ENCODE measurements around the gene SLC13A2. TPM values are rescaled to one million over a fixed set of nuclear protein-coding genes. Genes with fewer than 3 reads are reported as not detected.

Gene SLC13A2
- total and polyA plus RNA-seq, 9 of the 15 experiments (the other 6 are each of a cell fraction or from before 2014, with no cell fraction given) = 0.13 TPM; not detected in 8

DNA sequence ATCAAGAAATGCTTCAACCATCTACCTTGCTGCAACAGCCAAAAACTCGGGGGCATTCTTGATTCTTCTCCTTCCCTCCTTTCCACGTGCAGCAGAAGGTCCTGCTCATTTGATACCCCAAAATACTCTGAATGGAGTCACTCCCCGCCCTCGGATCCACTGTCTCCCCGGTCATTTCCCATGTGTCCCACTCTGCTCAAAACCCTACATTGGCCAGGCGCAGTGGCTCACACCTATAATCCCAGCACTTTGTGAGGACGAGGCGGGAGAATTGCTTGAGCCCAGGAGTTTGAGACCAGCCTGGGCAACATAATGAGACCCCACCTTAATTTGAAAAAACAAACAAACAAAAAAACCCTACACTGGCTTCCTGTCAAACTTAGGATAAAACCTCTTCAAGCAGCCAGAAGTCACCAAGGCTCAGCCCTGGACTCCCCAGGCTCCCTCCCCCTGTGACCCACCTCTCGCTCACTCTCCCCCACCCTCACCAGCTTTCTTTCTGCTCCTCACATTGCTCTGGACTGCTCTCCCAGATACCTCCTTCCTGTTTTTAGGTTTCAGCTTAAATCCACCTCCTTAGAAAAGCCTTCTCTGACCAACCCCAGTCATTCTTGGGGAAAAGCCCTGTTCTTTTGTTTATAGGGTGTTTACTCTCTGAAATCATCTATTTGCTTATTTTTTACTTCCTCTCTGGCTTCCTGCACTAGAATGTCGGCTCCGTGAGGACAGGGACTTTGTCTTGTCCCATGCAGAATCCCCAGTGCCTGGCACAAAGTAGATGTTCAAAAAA is 2.8 kb downstream of the SLC13A2 start:
- intact Hi-C loops (cut with micrococcal nuclease) (no loop called here), in situ Hi-C loops (cut with MboI) (no loop called here)
- Histone ChIP-seq H3K9ac (ENCODE audit: insufficient read depth in 1 of 2, low read depth in 2 of 2, low read length in 2 of 2) (no peak overlapping the region), H3K79me2 (ENCODE audit: control insufficient read depth, insufficient read depth, low read length) (no peaks in the 10 kb centered on the region), H3K27ac (ENCODE audit: extremely low read depth, low read depth, low read length) (no peak overlapping the region), H3K4me1 (replicated peaks in 1 of 2; ENCODE audit: control insufficient read depth in 2 of 2, insufficient read depth in 2 of 2, low read length in 2 of 2) (peaks cover 0 to 11% of the 10 kb centered on the region in 2 experiments; a peak in 4 of 5 replicates), H4K20me1 (replicated peaks; ENCODE audit: control insufficient read depth, insufficient read depth, low read length) (peaks cover 13% of the 10 kb centered on the region; the same call in 1 of the 2 replicates), H3K36me3 (ENCODE audit: control insufficient read depth, insufficient read depth, low read length) (no peaks in the 10 kb centered on the region), H3K27me3 (ENCODE audit: control insufficient read depth in 2 of 2, insufficient read depth in 2 of 2, low read length in 2 of 2) (peaks cover 20 to 64% of the 10 kb centered on the region in 2 experiments; a peak in 4 of 5 replicates), H3K4me2 (ENCODE audit: insufficient read depth, low read length) (no peak overlapping the region), H3K9me1 (ENCODE audit: control insufficient read depth, insufficient read depth, low read length) (no peaks in the 10 kb centered on the region), H3K4me3 (no peak overlapping the region), H2AFZ (ENCODE audit: low read depth, low read length) (peak overlapping the region; percentile 6; the same call in 1 of the 2 replicates), H3K9me3 (replicated peaks; ENCODE audit: control insufficient read depth, insufficient read depth, low read depth, low read length) (no peaks in the 10 kb centered on the region)
- ChIA-PET POLR2A (no interaction called here), CTCF (ENCODE audit: low intra/inter-chr PET ratio) (no interaction called here)
- no TSS peak for BruUV-seq (replicated peaks)
- no peak for DNase-seq (ENCODE audit: extremely low read depth in 1 of 4, low spot score in 3 of 4)
- TF ChIP-seq ARID4B (CRISPR knock-in tag; IDR thresholded peaks at IDR 0.05) = no peak
- no peak for TF ChIP-seq ZNF583 (CRISPR knock-in tag; IDR thresholded peaks at IDR 0.05)
- no peak for TF ChIP-seq ADNP (tag; IDR thresholded peaks at IDR 0.05)
- TF ChIP-seq, protein P1, sequence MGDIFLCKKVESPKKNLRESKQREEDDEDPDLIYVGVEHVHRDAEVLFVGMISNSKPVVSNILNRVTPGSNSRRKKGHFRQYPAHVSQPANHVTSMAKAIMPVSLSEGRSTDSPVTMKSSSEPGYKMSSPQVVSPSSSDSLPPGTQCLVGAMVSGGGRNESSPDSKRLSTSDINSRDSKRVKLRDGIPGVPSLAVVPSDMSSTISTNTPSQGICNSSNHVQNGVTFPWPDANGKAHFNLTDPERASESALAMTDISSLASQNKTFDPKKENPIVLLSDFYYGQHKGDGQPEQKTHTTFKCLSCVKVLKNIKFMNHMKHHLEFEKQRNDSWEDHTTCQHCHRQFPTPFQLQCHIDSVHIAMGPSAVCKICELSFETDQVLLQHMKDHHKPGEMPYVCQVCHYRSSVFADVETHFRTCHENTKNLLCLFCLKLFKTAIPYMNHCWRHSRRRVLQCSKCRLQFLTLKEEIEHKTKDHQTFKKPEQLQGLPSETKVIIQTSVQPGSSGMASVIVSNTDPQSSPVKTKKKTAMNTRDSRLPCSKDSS (IDR thresholded peaks at IDR 0.05; ENCODE audit: low read depth, partially characterized antibody) = no peak
- no peak for TF ChIP-seq HNRNPK (IDR thresholded peaks at IDR 0.05; ENCODE audit: low read depth, low read length, poor library complexity, severe bottlenecking)
- TF ChIP-seq RCOR1 (IDR thresholded peaks at IDR 0.05; ENCODE audit: borderline replicate concordance in 1 of 2, low read depth in 2 of 2, low read length in 2 of 2) = no peak
- TF ChIP-seq LEF1 (IDR thresholded peaks at IDR 0.05) = no peak
- TF ChIP-seq, protein P2, sequence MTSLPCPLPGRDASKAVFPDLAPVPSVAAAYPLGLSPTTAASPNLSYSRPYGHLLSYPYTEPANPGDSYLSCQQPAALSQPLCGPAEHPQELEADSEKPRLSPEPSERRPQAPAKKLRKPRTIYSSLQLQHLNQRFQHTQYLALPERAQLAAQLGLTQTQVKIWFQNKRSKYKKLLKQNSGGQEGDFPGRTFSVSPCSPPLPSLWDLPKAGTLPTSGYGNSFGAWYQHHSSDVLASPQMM (CRISPR knock-in tag; IDR thresholded peaks at IDR 0.05) = no peak
- TF ChIP-seq SP2 (IDR thresholded peaks at IDR 0.05; ENCODE audit: extremely low read depth, low read depth, low read length, poor library complexity, severe bottlenecking) = no peak
- no peak for TF ChIP-seq FOXK2 (conservative IDR thresholded peaks at IDR 0.05 in 1 of 2, IDR thresholded peaks at IDR 0.05 in 1 of 2; ENCODE audit: low read depth in 2 of 2)
- TF ChIP-seq, protein P3, sequence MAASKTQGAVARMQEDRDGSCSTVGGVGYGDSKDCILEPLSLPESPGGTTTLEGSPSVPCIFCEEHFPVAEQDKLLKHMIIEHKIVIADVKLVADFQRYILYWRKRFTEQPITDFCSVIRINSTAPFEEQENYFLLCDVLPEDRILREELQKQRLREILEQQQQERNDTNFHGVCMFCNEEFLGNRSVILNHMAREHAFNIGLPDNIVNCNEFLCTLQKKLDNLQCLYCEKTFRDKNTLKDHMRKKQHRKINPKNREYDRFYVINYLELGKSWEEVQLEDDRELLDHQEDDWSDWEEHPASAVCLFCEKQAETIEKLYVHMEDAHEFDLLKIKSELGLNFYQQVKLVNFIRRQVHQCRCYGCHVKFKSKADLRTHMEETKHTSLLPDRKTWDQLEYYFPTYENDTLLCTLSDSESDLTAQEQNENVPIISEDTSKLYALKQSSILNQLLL (CRISPR knock-in tag; IDR thresholded peaks at IDR 0.05; ENCODE audit: borderline replicate concordance) = no peak
- no peak for TF ChIP-seq SRSF1 (IDR thresholded peaks at IDR 0.05; ENCODE audit: low read depth, low read length)
- TF ChIP-seq ZNF79 (CRISPR knock-in tag; IDR thresholded peaks at IDR 0.05; ENCODE audit: low read depth) = no peak
- no peak for ATAC-seq
- 13% methylated on average over 11 of the region's 11 CpGs for WGBS (ENCODE audit: insufficient coverage, low coverage, missing lambda C conversion rate)
- no peak for FAIRE-seq
